D721Med (cell line): Measurements from ENCODE around the gene SPRR2A.

Experiments
- DNase-seq: peaks from one replicate; pipeline ENCODE4 v3.0.0; 2011; ENCODE audit warnings: low spot score; ENCODE audit not compliant: insufficient read length
- FAIRE-seq: peaks from 2 replicates; lab custom pipeline; 2011; peaks lifted over from hg19 to GRCh38; lab: Jason Lieb, UNC
- TF ChIP-seq, protein P1 (sequence below): IDR thresholded peaks from 2 replicates; pipeline ENCODE4 v1.5.1; 2012; ENCODE audit warnings: mild to moderate bottlenecking, control low read depth; ENCODE audit not compliant: insufficient read depth; ENCODE audit errors: missing control alignments

Gene SPRR2A

GRCh38 chr1:153040950-153041631 lies 16.2 kb downstream of the SPRR2A start, which contains the start of gene SPRR2D:
SPRR2D (minus strand) TSS chr1:153041120; CDS start chr1:153040346, 774 bp downstream.
- FAIRE-seq: no peak
- no peak for DNase-seq
- TF ChIP-seq, protein P1, sequence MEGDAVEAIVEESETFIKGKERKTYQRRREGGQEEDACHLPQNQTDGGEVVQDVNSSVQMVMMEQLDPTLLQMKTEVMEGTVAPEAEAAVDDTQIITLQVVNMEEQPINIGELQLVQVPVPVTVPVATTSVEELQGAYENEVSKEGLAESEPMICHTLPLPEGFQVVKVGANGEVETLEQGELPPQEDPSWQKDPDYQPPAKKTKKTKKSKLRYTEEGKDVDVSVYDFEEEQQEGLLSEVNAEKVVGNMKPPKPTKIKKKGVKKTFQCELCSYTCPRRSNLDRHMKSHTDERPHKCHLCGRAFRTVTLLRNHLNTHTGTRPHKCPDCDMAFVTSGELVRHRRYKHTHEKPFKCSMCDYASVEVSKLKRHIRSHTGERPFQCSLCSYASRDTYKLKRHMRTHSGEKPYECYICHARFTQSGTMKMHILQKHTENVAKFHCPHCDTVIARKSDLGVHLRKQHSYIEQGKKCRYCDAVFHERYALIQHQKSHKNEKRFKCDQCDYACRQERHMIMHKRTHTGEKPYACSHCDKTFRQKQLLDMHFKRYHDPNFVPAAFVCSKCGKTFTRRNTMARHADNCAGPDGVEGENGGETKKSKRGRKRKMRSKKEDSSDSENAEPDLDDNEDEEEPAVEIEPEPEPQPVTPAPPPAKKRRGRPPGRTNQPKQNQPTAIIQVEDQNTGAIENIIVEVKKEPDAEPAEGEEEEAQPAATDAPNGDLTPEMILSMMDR: no peak

DNA sequence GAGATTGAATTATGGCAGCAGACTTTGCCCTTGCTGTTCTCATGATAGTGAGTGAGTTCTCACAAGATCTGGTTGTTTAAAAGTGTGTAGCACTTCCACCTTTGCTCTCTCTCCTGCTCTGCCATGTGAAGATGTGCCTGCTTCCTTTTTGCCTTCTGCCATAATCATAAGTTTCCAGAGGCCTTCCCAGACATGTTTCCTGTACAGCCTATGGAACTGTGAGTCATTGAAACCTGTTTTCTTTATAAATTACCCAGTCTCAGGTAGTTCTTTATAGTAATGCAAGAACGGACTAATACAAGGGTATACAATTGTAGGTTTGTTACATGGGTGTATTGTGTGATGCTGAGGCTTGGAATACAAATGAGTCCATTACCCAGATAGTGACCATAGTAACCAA lies 22.1 kb downstream of the SPRR2A start:
- TF ChIP-seq, protein P1: no peak
- no peak for FAIRE-seq
- DNase-seq: no peak

DNA sequence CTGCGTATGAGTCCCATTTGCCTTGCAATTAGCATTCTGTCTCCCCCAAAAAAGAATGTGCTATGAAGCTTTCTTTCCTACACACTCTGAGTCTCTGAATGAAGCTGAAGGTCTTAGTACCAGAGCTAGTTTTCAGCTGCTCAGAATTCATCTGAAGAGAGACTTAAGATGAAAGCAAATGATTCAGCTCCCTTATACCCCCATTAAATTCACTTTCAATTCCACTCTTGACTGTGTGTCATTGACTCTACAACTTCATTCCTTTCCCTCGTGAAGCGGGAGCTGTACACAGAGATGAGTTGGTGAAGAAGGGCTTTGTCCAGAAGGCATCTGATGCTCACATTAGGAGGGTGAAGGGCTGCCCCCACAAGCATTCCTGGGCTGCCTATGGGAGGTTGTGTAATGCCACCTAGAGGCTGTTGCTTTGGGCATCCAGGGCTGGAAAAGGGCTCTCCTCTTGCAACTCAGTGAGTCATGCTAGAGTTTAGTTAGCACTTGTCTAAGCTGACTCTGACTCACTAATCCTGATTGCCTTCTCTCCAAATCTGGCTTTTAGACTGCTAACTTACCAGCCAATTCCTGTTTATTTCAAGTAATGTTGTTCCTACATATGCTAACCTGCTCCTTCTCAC lies 24.5 kb downstream of the SPRR2A start:
- FAIRE-seq (no peak), DNase-seq (no peak)
- TF ChIP-seq, protein P1: peak; percentile 27

GRCh38 chr1:153032073-153032472 lies 25.2 kb downstream of the SPRR2A start:
- DNase-seq (no peak), FAIRE-seq (no peak)
- TF ChIP-seq, protein P1: no peak

- FAIRE-seq: no peak
- DNase-seq: no peak
- TF ChIP-seq, protein P1: no peak
Observed at GRCh38 chr1:153030895-153031294, 26.4 kb downstream of the SPRR2A start, which contains the start of gene SPRR1B. SPRR1B (plus strand) TSS chr1:153031203; CDS start chr1:153032346, 1,143 bp downstream.

- FAIRE-seq (no peak), DNase-seq (no peak)
Observed at GRCh38 chr1:153028766-153029165, 28.5 kb downstream of the SPRR2A start.

More at GRCh38 chr1:153028766-153029165, 28.5 kb downstream of the SPRR2A start:
- TF ChIP-seq, protein P1: no peak
